Heart right ventricle (tissue), 16 donors: ENCODE measurements around the gene GGT6. TPM values are rescaled to one million over a fixed set of nuclear protein-coding genes. Genes with fewer than 3 reads are reported as not detected.

Source experiments
- ATAC-seq, 8 donors: fragments of 200-7000 bp; cut with Tn5 transposase; one replicate each; pipeline ENCODE4 v1.9.1; 2020; ENCODE audit warnings: mild to moderate bottlenecking in 8 of 8, moderate library complexity in 8 of 8, moderate number of reproducible peaks in 1 of 8
- DNase-seq, 2 donors: peaks; one replicate each; pipeline ENCODE4 v3.0.0-alpha.2; 2020
- H3K27ac ChIP-seq, 10 donors: fragments of 200-600 bp; sonication (generic) in 2 of 10; one replicate each; pipeline versions ENCODE4 v1.5.0 to v1.8.0; 2020 to 2022; ENCODE audit warnings: mild to moderate bottlenecking in 3 of 10
- H3K27me3 ChIP-seq, 7 donors: fragments of 200-600 bp; one replicate each; pipeline ENCODE4 v1.8.0; 2021 to 2022; ENCODE audit warnings: mild to moderate bottlenecking in 2 of 7
- H3K36me3 ChIP-seq, 9 donors: fragments of 200-600 bp; sonication (generic) in 1 of 9; one replicate each; pipeline versions ENCODE4 v1.5.0 to v1.8.0; 2020 to 2022; ENCODE audit warnings: mild to moderate bottlenecking in 2 of 9
- H3K4me1 ChIP-seq, 9 donors: fragments of 200-600 bp; sonication (generic) in 1 of 9; one replicate each; pipeline versions ENCODE4 v1.5.0 to v1.8.0; 2020 to 2022; ENCODE audit warnings: mild to moderate bottlenecking in 4 of 9
- H3K4me3 ChIP-seq, 10 donors: fragments of 200-600 bp; sonication (generic) in 2 of 10; one replicate each; pipeline versions ENCODE4 v1.5.0 to v1.8.0; 2020 to 2022; ENCODE audit warnings: mild to moderate bottlenecking in 7 of 10, moderate library complexity in 2 of 10
- H3K9me3 ChIP-seq, 11 donors: fragments of 200-600 bp in 10 of 11; sonication (generic) in 2 of 11; one replicate each; pipeline versions ENCODE4 v1.5.0 to v1.8.0; 2013 to 2022; ENCODE audit warnings: mild to moderate bottlenecking in 2 of 11, control low read depth in 1 of 11, moderate library complexity in 1 of 11
- WGBS, 2 donors: extraction: QIAGEN DNeasy Blood & Tissue Kit; methylation state at CpG; one replicate each; pipeline ENCODE4 v1.1.7; 2013; ENCODE audit warnings: inconsistent platforms in 1 of 2; 5-methylcytosine and 5-hydroxymethylcytosine counted together
- intact Hi-C, 10 donors: fragments of 100-400 bp; cut with DNase I; formaldehyde crosslinking; loops; one replicate each; pipeline versions ENCODE4 v1.11.1 to v1.14.2; 2022
- polyA plus RNA-seq, 2 donors: library from polyadenylated mRNA; stranded (reverse); fragments of 200-250 nt; gene quantifications; one replicate each; pipeline ENCODE4 v1.2.3, GENCODE V29; 2013
- total RNA-seq, 10 donors: library from RNA; stranded (reverse); fragmentation: NEBNext Ultra II Directional in 3 of 10; extraction: Animal tissue kit (Norgen Biotek cat#: 25700) in 3 of 10; gene quantifications; one replicate each; pipeline versions ENCODE4 v1.2.1 to v1.2.4, GENCODE V29; 2021 to 2023
- TF ChIP-seq, protein P1 (sequence below), 9 donors: fragments of 200-600 bp; sonication (generic) in 2 of 9; IDR thresholded peaks; one replicate each; pipeline versions ENCODE4 v1.5.0 to v1.8.0; 2021 to 2022; ENCODE audit warnings: antibody characterized with exemption in 9 of 9, mild to moderate bottlenecking in 5 of 9, moderate library complexity in 1 of 9
- donor health status: Arrhythmogenic right ventricular cardiomyopathy.
- donor health status: ischemic (EF 13 %, LVEDD 7.1; RV severe dilation, severe dysfunction).
- donor health status: healthy with polysubstance abuse.
- donor health status: DM: no; HTN: yes; CAD: no.
- donor health status: DM: no; HTN: no; CAD: no.
- donor health status: ischemic (EF 25% LVEDD 6.9; RV normal size, moderate dysfunction).
- donor health status: ischemic (EF 25% LVEDD 5.7; RV mildly dilated, moderate dysfunction).
- donor health status: healthy.
- donor health status: DM: yes; HTN: yes; CAD: no.
- donor health status: Ischemic cardiomyopathy.
- donor health status: ischemic (EF 35%, LVEDD 5.7; RV mildly dilated, moderate dysfunction).
- donor health status: nonischemic (EF 11% LVEDD 7.7; RV severe dilation, severe dysfunction).
- donor health status: DM: yes; HTN: yes; CAD: no.
- donor health status: PGD.
- donor health status: ischemic (EF 29% LVEDD 5.4; RV normal size, mild dysfunction).
- donor health status: nonischemic (EF 23%, LVEDD 6.1; RV moderate dilation, normal function).

Gene GGT6
- total and polyA plus RNA-seq, 12 donors, result 0.03 to 0.19 (median 0.12) TPM; not detected in 6

DNA sequence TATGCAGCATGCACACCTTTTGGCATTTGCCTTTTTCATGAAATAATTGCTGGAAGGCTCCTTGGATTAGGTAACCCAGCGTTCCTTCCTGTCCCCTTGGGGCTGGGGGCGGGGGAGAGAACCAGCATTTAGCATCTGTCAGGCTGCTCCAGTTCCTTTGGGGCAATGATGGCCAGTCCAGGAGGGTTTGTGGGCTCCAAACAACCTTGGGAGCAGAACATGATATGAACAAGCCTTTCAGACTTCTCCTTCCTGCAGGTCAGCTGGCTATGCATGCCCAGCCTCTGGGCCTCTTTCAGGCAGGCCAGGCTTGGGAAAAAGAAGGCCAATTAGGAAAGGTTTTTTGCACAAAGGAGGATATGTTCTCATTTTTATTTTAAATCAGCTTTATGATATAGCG, 22.8 kb upstream of the GGT6 start:
- no peak for ATAC-seq
- TF ChIP-seq, protein P1, sequence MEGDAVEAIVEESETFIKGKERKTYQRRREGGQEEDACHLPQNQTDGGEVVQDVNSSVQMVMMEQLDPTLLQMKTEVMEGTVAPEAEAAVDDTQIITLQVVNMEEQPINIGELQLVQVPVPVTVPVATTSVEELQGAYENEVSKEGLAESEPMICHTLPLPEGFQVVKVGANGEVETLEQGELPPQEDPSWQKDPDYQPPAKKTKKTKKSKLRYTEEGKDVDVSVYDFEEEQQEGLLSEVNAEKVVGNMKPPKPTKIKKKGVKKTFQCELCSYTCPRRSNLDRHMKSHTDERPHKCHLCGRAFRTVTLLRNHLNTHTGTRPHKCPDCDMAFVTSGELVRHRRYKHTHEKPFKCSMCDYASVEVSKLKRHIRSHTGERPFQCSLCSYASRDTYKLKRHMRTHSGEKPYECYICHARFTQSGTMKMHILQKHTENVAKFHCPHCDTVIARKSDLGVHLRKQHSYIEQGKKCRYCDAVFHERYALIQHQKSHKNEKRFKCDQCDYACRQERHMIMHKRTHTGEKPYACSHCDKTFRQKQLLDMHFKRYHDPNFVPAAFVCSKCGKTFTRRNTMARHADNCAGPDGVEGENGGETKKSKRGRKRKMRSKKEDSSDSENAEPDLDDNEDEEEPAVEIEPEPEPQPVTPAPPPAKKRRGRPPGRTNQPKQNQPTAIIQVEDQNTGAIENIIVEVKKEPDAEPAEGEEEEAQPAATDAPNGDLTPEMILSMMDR (IDR thresholded peaks at IDR 0.05), result no peak
- intact Hi-C loops, result loop anchor here in 1 of 10 donors (5.0 kb wide), 1 partner anchor 44 kb away; no protein-coding TSS in a partner anchor
- H3K36me3 ChIP-seq, result no peaks in the 10 kb centered on the region
- H3K4me3 ChIP-seq, result peak overlapping the region in 5 of 10 donors; percentile 49 to 70 (median 62)
- peak overlapping the region in 2 of 10 donors; percentile 85 to 87 for H3K27ac ChIP-seq
- peaks cover 9 to 51% (median 31%) of the 10 kb centered on the region in 9 donors for H3K4me1 ChIP-seq
- DNase-seq, result no peak
- H3K9me3 ChIP-seq, result no peaks in the 10 kb centered on the region
- 81 to 82% methylated on average over 3 of the region's 3 CpGs for WGBS, 2 donors
- H3K27me3 ChIP-seq, result peaks cover 0 to 48% (median 23%) of the 10 kb centered on the region in 7 donors

DNA sequence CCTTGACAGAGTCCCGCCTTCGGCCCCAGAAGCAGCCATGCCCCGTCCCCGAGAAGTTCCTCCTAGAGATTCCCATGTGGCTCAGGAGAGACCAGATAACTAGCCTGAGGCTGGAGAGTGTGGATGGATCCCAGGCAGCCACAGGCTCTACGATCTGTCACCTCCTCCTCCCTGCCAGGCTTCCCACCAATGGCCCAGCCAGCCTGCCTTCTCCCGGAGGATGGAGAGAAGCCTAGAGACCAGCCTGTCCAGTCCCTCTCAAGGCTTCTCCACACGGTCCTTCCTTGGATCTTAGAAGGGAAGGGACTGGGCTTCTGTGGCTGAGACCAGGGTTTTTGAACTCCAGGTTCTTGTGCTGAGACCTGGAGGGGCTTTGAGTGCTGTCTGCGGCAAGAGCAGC, 22.3 kb upstream of the GGT6 start:
- H3K9me3 ChIP-seq, result no peaks in the 10 kb centered on the region
- H3K27me3 ChIP-seq, result peaks cover 0 to 48% (median 23%) of the 10 kb centered on the region in 7 donors
- intact Hi-C loops, result loop anchor here in 1 of 10 donors (5.0 kb wide), 1 partner anchor 45 kb away; no protein-coding TSS in a partner anchor
- TF ChIP-seq, protein P1 (IDR thresholded peaks at IDR 0.05), result no peak
- no peak overlapping the region for H3K4me3 ChIP-seq
- 78 to 81% methylated on average over 8 of the region's 8 CpGs for WGBS, 2 donors
- no peak for ATAC-seq
- H3K4me1 ChIP-seq, result peaks cover 7 to 46% (median 26%) of the 10 kb centered on the region in 9 donors
- DNase-seq, result no peak
- no peaks in the 10 kb centered on the region for H3K36me3 ChIP-seq
- no peak overlapping the region for H3K27ac ChIP-seq

DNA sequence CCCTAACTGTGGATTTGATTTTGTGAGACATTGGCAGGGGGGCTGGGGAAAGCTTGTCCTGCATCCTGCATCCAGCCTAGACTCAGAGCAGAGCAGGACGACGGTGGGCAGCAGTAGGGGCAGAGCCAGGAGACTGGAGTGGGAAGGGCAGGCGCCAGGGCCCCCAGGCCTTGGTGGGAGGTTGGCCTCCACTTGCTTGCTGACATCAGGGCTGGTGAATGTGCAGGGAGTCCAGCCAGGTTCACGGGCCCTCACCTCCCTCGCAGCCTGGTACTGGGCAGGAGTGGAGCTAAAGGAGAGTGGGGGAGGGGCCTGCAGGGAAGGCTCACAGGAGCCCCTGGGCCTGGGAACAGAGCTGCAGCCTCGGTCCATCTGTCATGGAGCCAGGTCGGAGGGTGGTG, 21.7 kb upstream of the GGT6 start:
- Histone ChIP-seq H3K4me1 (peaks cover 7 to 42% (median 21%) of the 10 kb centered on the region in 9 donors), H3K27me3 (peaks cover 0 to 48% (median 23%) of the 10 kb centered on the region in 7 donors)
- intact Hi-C loops, result loop anchor here in 1 of 10 donors (5.0 kb wide), 1 partner anchor 45 kb away; no protein-coding TSS in a partner anchor

DNA sequence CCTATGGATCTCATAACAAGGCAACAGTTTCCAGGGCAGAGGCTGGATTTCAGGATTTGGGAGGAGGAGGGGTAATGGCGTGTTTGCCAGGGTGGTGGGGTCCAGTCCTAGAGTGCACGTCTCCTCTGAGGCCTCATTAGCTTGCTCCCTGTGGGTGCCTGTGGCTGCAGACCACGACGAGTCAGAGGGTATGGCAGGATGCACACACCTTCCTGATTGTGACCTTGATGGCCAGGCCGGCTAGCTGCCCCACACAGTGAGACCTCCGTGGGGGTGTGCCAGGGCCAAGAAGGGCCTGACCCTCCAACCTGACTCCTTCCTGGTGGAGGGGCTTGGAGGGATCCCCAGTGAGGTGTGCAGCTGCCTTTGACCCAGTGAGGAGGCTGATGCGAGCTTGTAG, 19.9 kb upstream of the GGT6 start:
- DNase-seq, result no peak
- no peaks in the 10 kb centered on the region for H3K9me3 ChIP-seq
- 63 to 75% methylated on average over 7 of the region's 7 CpGs for WGBS, 2 donors
- H3K4me3 ChIP-seq, result no peak overlapping the region
- peaks cover 0 to 38% (median 23%) of the 10 kb centered on the region in 7 donors for H3K27me3 ChIP-seq
- no peak for ATAC-seq
- H3K4me1 ChIP-seq, result peaks cover 4 to 39% (median 16%) of the 10 kb centered on the region in 9 donors
- intact Hi-C loops, result loop anchor here in 1 of 10 donors (5.0 kb wide), 1 partner anchor 47 kb away; no protein-coding TSS in a partner anchor
- TF ChIP-seq, protein P1 (IDR thresholded peaks at IDR 0.05), result no peak
- H3K36me3 ChIP-seq, result no peaks in the 10 kb centered on the region
- H3K27ac ChIP-seq, result no peak overlapping the region

More for the DNA sequence above, 21.7 kb upstream of the GGT6 start:
- H3K4me3 ChIP-seq, result no peak overlapping the region
- ATAC-seq (no peak), DNase-seq (no peak)
- H3K36me3 ChIP-seq, result no peaks in the 10 kb centered on the region
- H3K27ac ChIP-seq, result no peak overlapping the region
- no peaks in the 10 kb centered on the region for H3K9me3 ChIP-seq
- TF ChIP-seq, protein P1 (IDR thresholded peaks at IDR 0.05), result no peak
- WGBS, 2 donors, result 63 to 77% methylated on average over 7 of the region's 7 CpGs
